ENCODE data around the gene PPP1R13B.
"Not testable (repeated sequence)": the region's sequence is repeated elsewhere in the genome, so short reads cannot be mapped to it uniquely, and the experiment has no call there.

PPP1R13B gene

GRCh38 chr14:103702095-103702494 lies 145.3 kb downstream of the PPP1R13B start:
- DNase-seq (ENCODE audit: low read depth in 2 of 2) = no peak

- DNase-seq (ENCODE audit: low read depth in 2 of 2) = no peak
Observed at GRCh38 chr14:103700753-103701490, 146.5 kb downstream of the PPP1R13B start.

DNA sequence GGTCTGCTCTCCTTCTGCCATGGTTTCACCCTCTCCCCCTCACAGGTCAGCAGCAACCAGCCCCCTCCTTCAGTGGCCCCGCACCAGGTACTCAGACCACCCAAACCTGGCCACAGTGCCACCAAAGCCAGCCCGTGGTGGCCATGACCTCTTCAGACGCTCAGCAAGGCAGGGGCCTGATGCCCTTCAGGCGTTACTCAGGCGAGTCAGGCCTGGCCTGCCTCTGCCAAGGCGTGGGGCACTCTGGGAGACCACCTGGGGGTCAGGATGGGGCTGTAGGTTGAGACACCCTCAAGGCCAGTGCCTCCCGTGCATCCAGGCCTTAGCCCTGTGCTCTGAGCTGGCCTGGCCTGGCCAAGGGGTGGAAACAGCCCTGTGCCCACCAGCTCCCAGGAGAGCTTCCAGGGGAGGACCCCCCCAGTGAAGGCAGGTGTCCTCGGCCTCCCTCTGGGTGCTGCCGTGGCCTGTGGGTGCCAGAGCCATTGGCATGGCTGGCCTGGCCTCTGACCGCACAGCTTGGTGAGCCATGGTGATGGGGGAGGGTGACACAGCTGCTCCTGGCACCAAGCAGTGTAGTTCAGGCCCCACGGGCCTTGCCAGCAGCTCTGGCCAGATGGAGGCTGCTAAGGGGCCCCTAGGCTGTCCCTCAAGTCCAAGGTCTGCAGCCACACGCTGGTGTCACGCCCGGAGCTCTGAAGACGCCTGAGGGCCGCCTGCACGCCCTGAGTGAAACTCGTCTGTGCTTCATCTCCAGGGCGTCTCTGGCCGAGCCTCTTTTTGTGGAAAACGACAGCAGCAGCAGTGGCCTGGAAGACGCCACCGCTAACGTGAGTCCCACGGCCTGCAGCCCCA lies 147.2 kb downstream of the PPP1R13B start:
- no peak for DNase-seq (ENCODE audit: low read depth in 2 of 2)

DNA sequence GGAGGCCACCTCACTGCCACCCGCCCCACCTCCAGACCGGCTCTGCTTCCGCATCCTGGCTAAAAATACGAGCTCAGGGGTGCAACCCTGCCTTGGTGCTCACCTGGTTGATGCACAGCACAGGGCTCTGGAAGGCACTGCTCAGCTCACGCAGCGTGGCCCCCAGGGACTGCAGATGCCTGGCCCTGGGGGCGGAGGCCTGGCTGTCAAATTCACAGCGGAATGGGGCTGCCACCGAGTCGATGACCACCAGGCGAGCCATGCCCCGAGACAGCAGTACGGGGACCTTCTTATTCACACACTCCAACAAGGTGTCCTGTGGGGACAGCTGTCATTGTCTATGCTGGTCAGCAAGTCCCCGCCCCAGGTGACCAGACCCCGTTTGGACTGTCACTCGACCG lies 148.1 kb downstream of the PPP1R13B start:
- DNase-seq (ENCODE audit: low read depth in 2 of 2) = no peak

DNA sequence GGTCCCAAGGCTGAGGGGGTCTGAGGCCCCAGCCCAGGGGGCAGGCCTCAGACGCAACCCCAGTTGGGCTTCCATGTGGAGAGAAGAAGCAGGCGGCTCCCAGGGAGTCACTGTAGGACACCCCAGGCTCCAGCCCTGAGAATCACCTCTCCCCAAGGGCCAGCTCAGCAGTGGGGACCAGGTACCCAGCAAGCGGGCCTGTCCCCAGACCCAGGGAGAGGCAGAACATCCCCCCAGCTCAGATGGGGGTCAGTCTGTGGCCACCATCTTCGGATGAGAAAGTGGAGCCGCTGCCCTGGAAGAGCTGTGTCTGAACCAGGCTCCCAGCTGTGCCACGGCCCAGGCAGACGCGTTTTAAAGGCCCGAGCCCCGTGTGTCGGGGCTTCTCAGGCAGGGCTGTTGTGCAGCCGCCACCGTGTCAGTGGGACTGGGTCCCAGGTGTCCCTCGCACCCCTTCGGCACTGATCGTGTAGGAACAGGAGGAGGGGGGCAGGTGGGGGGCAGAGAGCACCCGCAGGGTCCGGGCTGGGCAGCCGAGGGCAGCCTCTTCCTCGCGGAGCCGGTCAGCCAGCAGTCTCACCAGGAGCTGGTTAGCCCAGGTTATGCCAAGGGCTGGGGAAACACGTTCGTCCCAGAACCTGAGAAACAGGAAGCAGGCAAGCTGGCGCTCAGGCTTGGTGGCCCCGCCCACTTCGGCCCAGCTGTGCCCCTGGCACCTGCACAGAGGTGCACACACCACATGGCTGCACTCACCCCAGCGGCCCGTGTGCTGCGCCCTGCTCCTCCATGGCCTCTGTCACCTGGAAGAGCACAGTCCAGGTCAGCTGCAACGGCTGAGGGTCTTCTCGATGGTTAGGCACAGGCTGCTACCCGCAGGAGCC lies 148.8 kb downstream of the PPP1R13B start:
- no peak for DNase-seq (ENCODE audit: low read depth in 2 of 2)

DNA sequence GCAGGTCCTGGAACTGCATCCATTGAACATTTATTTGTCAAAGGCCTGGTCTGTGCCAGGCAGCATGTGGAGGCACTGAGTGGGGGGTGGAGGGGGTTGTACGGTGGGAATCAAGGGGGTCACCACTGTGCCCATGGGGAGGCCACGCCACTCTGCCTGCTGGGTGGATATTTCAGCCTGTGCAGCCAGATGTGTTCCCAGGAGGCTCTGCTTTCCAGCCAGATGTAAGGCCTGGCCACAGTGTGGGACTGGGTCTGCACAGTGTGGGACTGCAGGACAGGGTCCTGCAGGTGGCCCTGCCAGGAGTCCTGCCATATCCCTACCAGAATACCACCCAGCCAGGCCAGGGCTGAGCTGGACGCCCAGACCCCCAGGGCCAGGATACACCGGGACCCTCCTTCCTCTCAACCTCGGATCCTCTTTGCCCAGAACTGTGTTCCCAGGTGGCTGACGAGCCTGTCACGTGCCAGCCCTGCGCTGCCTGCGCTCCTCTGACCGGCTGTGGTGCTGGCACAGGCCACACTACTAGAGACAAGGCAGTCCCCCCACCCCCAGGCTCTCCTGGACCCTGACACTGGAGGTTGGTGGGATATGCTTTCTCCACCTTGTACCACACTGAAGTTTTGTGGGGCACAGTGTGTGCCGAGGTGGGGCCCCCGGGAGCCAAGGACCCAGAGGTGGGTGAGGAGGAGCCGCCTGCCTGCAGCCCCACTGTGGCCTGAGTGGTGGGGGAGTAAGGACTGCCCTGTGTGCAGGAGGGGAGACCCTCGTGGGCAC lies 149.6 kb downstream of the PPP1R13B start:
- no peak for DNase-seq (ENCODE audit: low read depth in 2 of 2)

DNA sequence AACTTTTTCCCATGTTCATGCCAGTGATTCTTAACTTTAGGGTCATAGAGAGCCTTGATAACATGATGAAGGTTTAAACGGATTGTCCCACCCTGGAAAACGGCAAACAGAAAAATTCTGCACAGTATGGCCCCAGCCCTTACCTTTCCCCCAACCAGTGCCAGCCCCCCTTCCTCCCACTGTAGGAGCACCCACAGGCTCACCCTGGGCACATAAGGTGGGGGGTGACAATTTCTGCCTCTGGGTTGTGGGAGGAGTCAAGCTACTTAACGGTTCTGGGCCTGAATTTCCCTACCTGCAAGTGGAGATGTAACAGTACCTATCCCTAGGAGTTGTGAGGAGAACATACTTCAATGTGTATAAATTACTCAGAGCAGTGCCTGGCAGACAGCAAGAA lies 150.2 kb downstream of the PPP1R13B start:
- DNase-seq (ENCODE audit: low read depth in 2 of 2) = no peak

GRCh38 chr14:103696466-103697071 lies 150.8 kb downstream of the PPP1R13B start:
- no peak for DNase-seq (ENCODE audit: low read depth in 2 of 2)

DNA sequence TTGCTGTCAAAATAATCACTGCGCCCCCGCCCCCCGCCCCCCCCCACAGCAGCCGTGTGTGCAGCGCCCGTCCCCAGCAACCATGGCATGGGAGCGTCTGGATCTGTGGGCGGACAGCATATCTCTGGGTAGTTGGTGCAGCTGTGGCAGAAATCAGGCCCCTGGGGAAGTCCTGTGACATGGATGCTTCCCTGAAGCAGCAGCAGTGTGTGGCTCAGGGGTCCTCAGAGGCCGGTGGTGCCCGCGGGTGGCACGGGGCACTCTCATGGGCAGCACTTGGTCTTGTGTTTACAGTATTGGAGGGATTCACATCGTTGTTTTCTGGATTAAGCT lies 151.3 kb downstream of the PPP1R13B start:
- no peak for DNase-seq (ENCODE audit: low read depth in 2 of 2)

DNA sequence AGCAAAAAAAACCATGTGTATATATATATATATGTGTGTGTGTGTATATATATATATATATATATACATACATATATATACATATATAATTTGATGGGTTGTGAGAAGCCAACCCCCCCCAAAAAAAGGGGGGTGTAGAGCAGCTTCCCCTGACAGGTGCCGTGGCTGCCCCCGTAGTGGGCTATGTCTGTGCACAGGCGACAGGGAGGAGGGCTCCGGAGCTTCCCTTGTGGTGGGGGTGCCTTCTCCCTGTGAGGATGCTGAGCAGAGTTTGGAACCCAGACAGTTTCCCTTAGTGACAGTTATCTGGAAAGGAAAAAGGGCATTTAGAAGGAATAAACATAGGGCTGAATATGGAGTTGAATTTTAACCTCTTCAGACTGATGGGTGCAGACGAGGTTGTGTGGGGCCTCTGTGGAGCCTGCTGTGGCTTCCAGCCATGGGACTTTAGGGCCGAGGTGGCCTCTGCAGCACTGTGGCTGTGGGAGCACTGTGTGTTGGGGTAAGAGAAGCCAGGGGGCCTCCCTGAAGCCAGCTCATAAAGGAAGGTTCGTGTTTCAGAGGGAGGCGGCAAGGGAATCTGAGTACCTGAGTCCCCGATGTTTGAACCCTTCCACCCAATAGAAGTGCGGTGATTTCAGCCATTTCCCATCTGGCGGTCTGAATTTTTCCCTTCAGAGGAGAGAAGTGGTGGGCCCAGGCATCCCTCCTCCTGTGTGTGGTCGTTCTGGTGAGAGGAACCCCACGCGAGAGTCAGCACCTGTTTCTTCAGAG lies 151.9 kb downstream of the PPP1R13B start:
- no peak for DNase-seq (ENCODE audit: low read depth in 2 of 2)

DNA sequence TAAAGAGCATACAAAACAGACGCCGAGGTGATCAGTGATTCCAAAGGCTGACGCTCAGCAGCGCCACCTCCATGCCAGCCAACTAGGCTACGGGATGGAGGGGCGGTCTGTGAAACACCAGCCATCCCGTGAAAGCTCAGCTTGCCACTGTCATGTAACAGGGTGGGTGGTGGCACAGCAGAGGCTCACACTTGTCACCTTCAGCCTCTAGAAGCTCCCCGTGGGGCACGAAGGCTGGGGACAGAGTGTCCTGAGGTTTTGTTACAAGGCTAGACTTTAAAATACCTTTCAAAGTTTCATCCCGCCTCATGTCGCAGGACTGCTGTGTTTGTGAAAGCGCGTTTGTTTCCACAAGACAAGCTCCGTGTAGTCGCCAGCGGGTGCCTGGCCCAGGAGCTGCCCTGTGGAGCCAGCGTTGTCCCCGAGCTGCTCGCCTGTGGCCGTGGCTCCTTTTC lies 152.8 kb downstream of the PPP1R13B start:
- DNase-seq (ENCODE audit: low read depth in 2 of 2) = no peak

- DNase-seq (ENCODE audit: low read depth in 2 of 2) = no peak
Observed at GRCh38 chr14:103693515-103693914, 153.9 kb downstream of the PPP1R13B start.

GRCh38 chr14:103692871-103693270 lies 154.5 kb downstream of the PPP1R13B start:
- no peak for DNase-seq (ENCODE audit: low read depth in 2 of 2)

DNA sequence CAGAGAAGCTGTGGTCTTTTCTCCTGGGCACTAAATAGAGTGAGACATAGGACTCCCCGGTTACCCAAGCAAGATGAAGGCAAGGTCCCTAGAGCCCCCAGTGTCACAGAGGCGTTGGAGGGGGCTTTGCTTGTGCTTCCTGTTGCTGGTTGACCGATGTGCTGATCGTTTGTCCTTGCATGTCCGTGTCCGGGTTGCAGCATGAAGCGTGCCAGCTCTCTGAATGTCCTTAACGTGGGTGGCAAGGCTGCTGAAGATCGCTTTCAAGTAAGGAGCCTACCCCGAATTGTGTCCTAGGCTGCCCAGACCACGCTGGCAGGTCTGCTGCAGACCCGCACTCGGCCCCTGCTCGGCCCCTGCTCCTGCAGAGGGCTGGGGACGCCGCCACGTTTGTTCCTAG lies 155.2 kb downstream of the PPP1R13B start:
- DNase-seq (ENCODE audit: low read depth in 2 of 2) = no peak

GRCh38 chr14:103691655-103692054 lies 155.7 kb downstream of the PPP1R13B start:
- DNase-seq (ENCODE audit: low read depth in 2 of 2) = not testable (repeated sequence)

GRCh38 chr14:103690332-103690731 lies 157.0 kb downstream of the PPP1R13B start:
- no peak for DNase-seq (ENCODE audit: low read depth in 2 of 2)

- no peak for DNase-seq (ENCODE audit: low read depth in 2 of 2)
Observed at GRCh38 chr14:103688906-103689902, 158.2 kb downstream of the PPP1R13B start.

DNA sequence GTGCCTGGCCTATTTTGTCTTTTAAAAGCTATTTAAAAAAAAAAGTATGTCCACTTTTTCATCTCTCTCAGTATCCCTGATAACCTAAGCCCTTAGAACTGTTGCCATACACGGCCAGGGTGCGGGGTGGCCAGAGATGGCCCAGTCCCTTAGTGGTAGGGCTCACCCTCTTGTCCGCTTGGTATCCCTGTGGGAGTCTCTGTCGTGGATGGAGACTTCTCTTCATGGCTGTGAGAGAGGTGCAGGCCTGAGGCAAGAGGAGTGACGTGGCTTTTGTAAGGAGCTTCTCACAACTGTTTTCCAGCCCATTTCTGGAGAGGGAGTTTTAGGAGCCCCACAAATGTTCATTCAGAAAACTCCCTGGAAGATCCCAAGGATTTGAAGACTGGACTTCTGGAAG lies 158.9 kb downstream of the PPP1R13B start:
- DNase-seq (ENCODE audit: low read depth in 2 of 2) = no peak

DNA sequence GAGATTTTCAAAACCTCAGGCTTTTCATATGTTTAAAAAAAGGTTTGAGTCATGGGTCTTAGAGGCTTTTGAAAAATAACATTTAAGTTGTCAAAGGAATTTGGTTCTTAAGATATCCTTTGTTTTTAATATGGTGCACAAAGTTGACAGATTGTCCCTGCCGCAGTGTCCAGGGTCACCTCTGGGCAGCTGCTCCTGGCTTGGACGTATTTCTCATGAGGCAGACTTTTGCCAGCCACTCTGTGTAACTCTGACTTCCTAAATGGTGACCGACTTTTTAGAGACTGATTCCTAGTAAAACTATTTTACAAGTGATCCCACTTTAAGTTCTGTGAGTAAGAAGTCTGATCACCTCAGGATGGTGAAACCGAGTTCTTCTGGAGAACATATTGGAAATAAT lies 159.7 kb downstream of the PPP1R13B start:
- no peak for DNase-seq (ENCODE audit: low read depth in 2 of 2)

Data from stimulated activated CD4-positive, alpha-beta T cell treated with anti-CD3 and anti-CD28 coated beads, Interleukin-1b, Interleukin-23, amount 100 ng/mL, for 1 hour (primary cell).